Neuron (in vitro differentiated cells): ENCODE data around the gene TMEM181.
"Not testable (repeated sequence)": the region's sequence is repeated elsewhere in the genome, so short reads cannot be mapped to it uniquely, and the experiment has no call there.

Source experiments
- H2AFZ ChIP-seq: one replicate; pipeline ENCODE4 v1.6.1; 2013; ENCODE audit warnings: low read depth, mild to moderate bottlenecking, inconsistent platforms, low read length, moderate library complexity
- H3K27me3 ChIP-seq: one replicate; pipeline ENCODE4 v1.6.1; 2013; ENCODE audit warnings: low read length; ENCODE audit not compliant: insufficient read depth
- H3K36me3 ChIP-seq: one replicate; pipeline ENCODE4 v1.6.1; 2013; ENCODE audit warnings: low read length; ENCODE audit not compliant: insufficient read depth
- H3K4me1 ChIP-seq: one replicate; pipeline ENCODE4 v1.6.1; 2013; ENCODE audit warnings: low read length; ENCODE audit not compliant: insufficient read depth
- H3K4me3 ChIP-seq: 2 replicates; pipeline ENCODE4 v1.5.1; 2013; ENCODE audit warnings: mild to moderate bottlenecking, low read length, moderate library complexity
- H3K9me3 ChIP-seq: one replicate; pipeline ENCODE4 v1.6.1; 2013; ENCODE audit warnings: low read length

Gene TMEM181

DNA sequence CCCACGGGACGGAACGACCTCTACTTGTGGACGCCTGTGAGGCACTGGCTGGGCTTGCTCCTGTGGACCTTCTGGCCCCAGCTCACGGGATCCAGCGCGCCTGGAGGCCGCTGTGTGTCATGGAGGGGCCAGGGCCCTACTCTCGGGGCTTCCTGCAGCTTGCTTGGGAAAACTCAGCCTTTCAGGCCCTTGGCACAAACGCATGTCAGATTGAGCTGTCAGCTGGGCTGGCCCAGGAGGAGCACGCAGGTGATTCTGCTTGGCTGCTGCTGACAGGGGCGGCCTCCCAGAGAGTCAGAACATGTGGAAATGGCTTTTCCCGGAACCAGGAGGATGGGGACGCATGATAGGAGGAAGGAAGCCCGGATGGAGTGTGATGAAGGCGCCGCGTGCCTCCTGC is 39.7 kb downstream of the TMEM181 start:
- H3K27me3 ChIP-seq = no peaks in the 10 kb centered on the region
- H3K9me3 ChIP-seq = no peaks in the 10 kb centered on the region
- H3K4me3 ChIP-seq = no peak overlapping the region
- H2AFZ ChIP-seq = no peak overlapping the region
- H3K36me3 ChIP-seq = peaks cover 27% of the 10 kb centered on the region
- H3K4me1 ChIP-seq = no peaks in the 10 kb centered on the region

DNA sequence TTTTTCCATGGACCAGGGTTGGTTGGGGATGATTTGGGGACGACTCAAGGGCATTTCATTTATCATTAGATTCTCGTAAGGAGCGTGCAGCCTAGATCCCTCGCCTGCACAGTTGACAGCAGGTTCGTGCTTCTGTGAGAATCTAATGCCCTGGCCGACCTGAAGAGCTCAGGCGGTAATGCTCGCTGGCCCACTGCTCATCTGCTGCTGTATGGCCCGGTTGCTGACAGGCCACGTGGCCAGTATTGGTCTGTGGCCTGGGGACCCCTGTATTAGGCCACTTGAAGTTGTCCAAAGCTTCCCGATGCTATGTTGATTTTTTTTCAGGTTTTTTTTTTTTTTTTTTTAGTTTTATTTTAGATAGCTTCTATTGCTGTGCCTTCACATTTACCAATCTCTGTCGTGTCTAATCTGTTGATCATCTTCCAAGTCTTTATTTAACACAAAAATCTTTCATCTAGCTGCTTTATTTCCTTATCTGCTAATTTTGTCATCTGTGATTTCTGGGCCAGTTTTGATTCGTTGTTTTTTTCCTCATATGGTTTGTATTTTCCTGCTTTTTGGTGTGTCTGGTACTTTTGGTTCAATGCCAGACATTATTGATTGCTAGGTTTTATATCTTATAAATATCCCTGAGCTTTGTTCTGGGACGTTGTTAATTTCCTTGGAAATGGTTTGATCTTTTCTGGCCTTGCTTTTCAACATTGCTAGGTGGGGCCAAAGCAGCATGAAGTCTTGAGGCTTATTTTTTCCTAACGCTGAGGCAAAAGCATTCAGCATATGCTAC is 43.6 kb downstream of the TMEM181 start:
- Histone ChIP-seq H3K9me3 (no peaks in the 10 kb centered on the region), H3K27me3 (no peaks in the 10 kb centered on the region), H3K4me1 (no peaks in the 10 kb centered on the region), H2AFZ (no peak overlapping the region), H3K36me3 (peaks cover 29% of the 10 kb centered on the region), H3K4me3 (no peak overlapping the region)

DNA sequence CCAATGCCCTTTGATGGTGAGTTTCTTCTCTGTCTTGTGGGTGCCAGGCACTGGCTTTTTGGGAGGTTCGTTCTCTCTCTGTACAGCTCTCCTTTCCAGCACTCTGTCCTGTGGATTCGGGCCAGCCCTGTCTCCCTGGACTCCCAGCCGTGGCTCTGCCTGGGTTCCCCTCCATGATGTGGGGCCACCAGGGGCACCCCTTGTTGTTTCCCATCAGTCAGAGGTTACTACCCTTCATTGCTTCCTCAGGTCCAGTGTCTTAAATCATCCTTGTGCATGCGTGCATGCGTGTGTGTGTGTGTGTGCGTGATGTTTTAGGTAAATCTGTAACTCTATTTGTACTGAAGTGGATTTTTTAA is 44.1 kb downstream of the TMEM181 start:
- Histone ChIP-seq H3K4me3 (no peak overlapping the region), H3K9me3 (no peaks in the 10 kb centered on the region), H3K27me3 (no peaks in the 10 kb centered on the region), H3K36me3 (peaks cover 31% of the 10 kb centered on the region), H3K4me1 (no peaks in the 10 kb centered on the region), H2AFZ (no peak overlapping the region)

DNA sequence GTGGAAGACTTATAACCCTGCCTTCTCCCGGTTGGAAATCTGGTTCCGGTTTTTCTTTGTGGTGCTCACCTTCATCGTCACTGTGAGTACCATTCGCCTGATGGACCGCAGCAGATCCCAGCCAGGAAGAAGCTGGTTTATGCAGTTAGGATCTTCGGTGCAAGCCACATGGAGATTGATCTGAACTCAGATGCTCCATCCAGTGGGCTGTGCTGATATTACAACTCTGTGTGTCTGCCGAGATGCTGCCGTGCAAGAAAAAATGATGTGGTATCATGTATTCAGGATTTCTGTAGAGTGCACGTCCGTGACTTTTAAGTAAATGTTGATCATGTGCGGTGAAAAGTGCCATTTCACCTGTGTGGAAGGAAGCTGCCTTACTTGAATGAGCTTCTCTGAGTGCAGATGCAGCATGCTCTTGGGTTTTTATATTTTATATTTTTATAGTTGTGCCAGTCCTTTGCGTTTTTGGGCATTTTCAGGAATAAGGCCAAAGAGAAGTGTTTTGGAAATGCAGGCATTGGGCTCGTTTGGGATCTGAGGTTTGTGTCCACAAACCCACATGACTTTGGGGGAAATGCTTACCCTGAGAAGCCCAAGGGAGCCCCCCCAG is 45.5 kb downstream of the TMEM181 start:
- H3K4me1 ChIP-seq = no peaks in the 10 kb centered on the region
- no peak overlapping the region for H3K4me3 ChIP-seq
- no peaks in the 10 kb centered on the region for H3K27me3 ChIP-seq
- H3K36me3 ChIP-seq = peaks cover 37% of the 10 kb centered on the region
- H3K9me3 ChIP-seq = no peaks in the 10 kb centered on the region
- H2AFZ ChIP-seq = no peak overlapping the region

DNA sequence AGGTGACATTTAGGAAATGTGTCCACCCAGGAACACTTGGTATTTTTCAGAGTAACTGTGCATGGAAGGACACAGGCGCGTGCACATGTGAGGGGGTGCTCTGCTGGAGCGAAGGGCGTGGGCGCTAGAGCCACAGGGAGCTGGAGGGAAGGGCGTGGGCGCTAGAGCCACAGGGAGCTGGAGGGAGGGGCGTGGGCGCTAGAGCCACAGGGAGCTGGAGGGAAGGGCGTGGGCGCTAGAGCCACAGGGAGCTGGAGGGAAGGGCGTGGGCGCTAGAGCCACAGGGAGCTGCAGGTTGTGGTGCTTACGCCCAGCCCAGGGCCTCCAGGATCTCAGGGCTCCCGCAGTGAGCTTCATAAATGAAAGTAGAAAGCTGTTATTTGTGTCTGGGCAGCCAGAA is 46.1 kb downstream of the TMEM181 start:
- H3K9me3 ChIP-seq, H2AFZ ChIP-seq, H3K4me3 ChIP-seq, H3K4me1 ChIP-seq, H3K27me3 ChIP-seq: not testable (repeated sequence)
- peaks cover 44% of the 10 kb centered on the region for H3K36me3 ChIP-seq

DNA sequence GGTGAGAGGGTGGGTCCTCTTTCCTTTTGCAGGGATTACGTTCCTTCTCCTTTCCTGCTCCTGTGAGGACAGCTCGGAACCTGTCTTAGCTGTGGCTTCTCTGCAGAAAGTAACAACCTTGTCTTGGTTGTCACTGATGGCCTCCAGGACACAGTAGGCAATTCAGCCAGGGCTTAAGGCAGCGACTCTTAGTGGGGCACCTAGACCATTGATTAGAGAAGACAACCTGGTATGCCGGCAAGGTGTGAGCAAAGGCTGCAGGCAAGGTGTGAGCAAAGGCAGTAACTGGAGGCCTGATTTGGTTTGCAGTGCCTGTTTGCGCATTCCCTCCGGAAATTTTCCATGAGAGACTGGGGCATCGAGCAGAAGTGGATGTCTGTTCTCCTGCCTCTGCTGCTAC is 47.0 kb downstream of the TMEM181 start:
- no peaks in the 10 kb centered on the region for H3K27me3 ChIP-seq
- H3K9me3 ChIP-seq = no peaks in the 10 kb centered on the region
- no peak overlapping the region for H3K4me3 ChIP-seq
- no peak overlapping the region for H2AFZ ChIP-seq
- no peaks in the 10 kb centered on the region for H3K4me1 ChIP-seq
- peaks cover 47% of the 10 kb centered on the region for H3K36me3 ChIP-seq

DNA sequence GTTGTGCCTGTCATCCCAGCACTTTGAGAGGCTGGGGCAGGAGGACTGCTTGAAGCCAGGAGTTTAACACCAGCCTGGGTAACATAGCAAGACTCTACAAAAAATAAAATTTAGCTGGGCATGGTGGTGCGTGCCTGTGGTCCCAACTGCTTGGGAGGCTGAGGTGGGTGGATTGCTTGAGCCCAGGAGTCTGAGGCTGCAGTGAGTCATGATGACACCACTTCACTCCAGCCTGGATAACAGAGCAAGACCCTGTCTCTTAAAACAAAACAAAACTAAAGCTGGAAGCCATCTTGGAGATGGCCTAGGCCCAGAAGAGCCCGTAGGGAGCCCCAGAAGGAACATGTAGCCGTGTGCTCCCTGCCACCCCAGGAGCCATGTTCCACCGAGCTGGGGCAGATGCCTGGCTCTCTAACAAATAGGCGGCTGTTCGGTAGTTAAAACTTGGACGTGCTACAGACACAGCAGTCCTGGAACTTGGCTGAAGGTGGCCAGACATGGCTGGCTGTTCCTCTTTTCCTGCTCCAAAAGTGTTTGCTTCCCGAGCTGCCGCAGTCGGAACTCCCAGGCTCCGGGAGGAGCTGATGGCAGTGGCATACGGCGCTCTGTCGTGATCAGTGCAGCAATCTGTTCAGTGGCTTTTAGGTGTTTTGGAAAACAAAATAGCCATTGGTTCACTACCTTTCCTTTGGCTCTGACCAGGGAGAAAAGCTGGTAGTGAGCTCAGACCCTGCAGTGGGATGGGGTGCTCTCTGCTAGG is 47.7 kb downstream of the TMEM181 start:
- Histone ChIP-seq H2AFZ (no peak overlapping the region), H3K4me1 (no peaks in the 10 kb centered on the region), H3K4me3 (no peak overlapping the region), H3K27me3 (no peaks in the 10 kb centered on the region), H3K9me3 (no peaks in the 10 kb centered on the region), H3K36me3 (peaks cover 47% of the 10 kb centered on the region)

DNA sequence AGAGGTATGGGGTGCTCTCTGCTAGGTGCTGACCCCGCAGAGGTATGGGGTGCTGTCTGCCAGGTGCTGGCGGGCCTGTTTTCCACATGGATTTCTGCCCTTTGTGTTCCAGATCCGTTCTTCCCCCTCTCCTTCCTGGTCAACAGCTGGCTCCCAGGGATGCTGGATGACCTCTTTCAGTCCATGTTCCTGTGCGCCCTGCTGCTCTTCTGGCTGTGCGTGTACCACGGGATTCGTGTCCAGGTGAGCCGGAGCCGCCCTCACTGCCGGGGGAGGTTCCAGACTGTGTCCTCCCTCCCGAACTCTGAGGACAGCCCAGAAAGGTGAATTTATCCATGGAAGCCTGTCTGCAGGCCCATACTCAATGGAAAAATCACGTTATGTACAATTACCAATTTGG is 48.3 kb downstream of the TMEM181 start:
- H3K4me1 ChIP-seq = no peaks in the 10 kb centered on the region
- no peaks in the 10 kb centered on the region for H3K27me3 ChIP-seq
- H3K9me3 ChIP-seq = no peaks in the 10 kb centered on the region
- H3K4me3 ChIP-seq = no peak overlapping the region
- H2AFZ ChIP-seq = no peak overlapping the region
- H3K36me3 ChIP-seq = peaks cover 47% of the 10 kb centered on the region

DNA sequence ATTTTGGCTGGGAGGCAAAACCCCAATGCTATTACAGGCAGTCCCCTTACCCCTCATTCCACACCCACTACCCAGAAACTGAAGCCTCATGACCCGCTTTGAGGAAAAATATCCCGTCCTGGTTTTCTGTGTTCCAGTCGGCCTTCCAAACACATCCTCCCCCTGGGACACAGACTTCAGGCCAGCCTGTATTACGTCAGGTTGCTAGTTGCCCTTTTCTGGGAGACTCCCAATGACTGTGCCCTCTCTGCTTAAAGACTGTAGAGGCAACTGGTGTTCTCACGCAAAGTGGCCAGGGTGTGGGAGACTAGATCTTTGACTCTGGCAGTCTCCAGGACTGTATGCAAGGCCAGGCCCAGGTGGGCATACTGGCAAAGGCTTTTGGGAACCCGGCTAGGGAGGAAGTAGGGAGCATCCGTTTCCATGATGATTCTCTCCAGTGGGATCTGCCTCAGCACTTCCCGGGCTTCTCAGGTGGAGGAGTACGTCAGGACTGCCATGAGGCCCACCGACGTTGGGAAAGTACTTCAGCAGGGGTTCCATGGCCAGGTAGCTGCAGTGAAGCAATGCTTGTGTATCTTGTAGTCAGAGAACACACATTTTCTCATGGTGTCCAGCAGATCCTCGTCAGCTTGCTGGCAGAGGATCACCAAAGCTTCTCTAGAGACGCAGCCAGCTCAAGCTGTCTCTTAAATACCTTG is 49.7 kb downstream of the TMEM181 start:
- H3K36me3 ChIP-seq = peaks cover 47% of the 10 kb centered on the region
- H2AFZ ChIP-seq = no peak overlapping the region
- H3K4me3 ChIP-seq = no peak overlapping the region
- H3K9me3 ChIP-seq = no peaks in the 10 kb centered on the region
- no peaks in the 10 kb centered on the region for H3K4me1 ChIP-seq
- no peaks in the 10 kb centered on the region for H3K27me3 ChIP-seq

DNA sequence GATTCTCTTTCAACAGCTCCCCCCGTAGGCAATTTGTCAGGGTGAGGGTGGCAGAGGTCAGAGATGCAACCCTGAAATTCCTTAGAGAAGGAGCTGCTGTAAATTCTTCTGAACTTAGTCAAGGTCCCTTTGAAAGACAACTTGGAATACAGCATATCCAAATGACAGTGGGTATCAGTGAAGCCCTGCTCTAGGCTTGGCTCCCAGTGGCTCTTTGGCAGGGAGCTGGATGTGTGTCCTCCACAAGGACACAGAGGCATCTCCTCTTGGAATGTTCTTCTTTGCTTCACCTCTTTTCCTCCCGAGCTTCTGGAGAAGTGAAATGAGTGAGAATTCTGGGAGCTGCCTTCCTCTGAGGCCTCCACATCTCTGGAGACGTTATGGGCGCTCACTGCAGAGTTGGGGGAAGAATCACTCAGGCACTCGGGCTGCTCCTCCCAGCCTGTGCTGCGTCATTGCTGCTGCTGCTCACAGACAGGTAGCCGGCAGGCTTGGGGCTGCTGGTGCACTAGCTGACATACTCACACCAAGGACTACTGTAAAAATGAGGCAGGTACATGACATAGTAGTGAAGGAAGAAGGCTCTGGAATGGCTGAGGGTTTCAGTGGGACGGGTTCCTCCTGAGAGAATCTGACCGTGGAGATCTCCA is 50.6 kb downstream of the TMEM181 start:
- peaks cover 47% of the 10 kb centered on the region for H3K36me3 ChIP-seq

DNA sequence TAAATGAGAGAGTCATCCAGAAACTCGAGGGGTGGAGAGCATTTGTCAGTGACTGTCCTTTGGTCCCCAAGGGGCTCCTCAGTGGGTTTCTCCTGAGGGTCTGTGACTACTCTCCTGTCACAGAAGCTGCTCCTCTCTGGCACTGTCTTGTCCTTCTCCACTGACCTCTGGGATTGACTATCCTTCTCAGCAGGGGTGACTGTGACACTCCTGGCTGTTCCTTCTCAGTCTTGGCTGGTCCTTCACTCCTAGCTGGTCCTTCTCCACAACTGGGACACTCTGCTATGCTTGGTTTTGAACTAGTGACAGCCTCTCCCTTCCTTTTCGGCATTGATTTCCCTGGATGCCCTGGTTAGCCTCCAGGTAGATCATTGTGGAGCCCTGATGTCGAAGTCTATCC is 51.1 kb downstream of the TMEM181 start:
- H3K9me3 ChIP-seq = no peaks in the 10 kb centered on the region
- H2AFZ ChIP-seq = no peak overlapping the region
- H3K27me3 ChIP-seq = no peaks in the 10 kb centered on the region
- H3K4me1 ChIP-seq = no peaks in the 10 kb centered on the region
- peaks cover 47% of the 10 kb centered on the region for H3K36me3 ChIP-seq
- H3K4me3 ChIP-seq = no peak overlapping the region

More for the DNA sequence above, 50.6 kb downstream of the TMEM181 start:
- Histone ChIP-seq H3K4me3 (no peak overlapping the region), H2AFZ (no peak overlapping the region), H3K27me3 (no peaks in the 10 kb centered on the region), H3K4me1 (no peaks in the 10 kb centered on the region), H3K9me3 (no peaks in the 10 kb centered on the region)

DNA sequence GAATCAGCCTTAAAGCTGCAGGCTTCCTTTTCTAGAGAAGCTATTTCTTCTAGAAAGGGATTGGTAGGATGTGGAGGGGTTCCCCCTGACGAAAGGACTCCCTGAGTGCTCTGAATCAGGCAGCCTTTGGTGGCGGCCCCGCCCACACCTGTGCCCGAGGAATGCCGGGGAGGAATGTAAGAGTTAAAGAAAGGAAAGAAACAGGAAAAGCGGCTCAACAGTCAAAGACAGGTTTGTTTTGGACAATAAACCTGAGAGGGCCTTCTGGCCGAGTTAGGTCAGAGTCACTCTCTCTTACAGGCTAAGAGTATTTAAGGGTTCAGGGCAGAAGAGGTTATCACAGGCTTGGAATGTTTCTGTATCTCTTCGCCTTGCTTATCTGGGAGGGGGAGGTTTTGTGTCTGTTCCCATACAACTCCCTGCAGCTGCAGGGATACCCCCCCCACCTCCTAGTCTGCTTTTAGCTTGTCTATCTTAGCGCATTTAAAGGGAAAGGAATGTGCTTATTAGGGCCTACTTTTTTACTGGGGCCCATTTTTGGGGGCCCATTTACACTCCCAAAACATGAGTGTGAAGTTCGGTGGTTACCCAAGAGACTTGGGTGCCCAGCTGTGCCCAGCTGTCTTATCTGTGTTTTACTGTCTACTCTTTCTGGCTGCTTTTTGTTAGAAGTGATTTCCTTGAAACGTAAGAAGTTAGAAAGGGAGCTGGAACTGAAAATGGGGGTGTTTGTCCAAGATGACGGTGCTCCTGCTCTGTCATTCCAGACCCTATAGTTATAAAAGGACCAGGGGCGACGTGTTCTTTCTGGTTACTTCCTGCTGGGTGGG is 51.9 kb downstream of the TMEM181 start:
- Histone ChIP-seq H2AFZ (no peak overlapping the region), H3K4me1 (no peaks in the 10 kb centered on the region), H3K27me3 (no peaks in the 10 kb centered on the region), H3K4me3 (no peak overlapping the region), H3K36me3 (peaks cover 44% of the 10 kb centered on the region), H3K9me3 (no peaks in the 10 kb centered on the region)
